ENCODE measurements around the gene SEMA5A. TPM values are rescaled to one million over a fixed set of nuclear protein-coding genes. Genes with fewer than 3 reads are reported as not detected.

The SEMA5A gene
- total RNA-seq, 1 donor, result under 0.01 TPM

- DNase-seq (ENCODE audit: low read depth in 2 of 3, low spot score in 2 of 3), result no peak
Observed at GRCh38 chr5:9082996-9083395, 462.9 kb downstream of the SEMA5A start.

- no peak for DNase-seq (ENCODE audit: low read depth in 2 of 3, low spot score in 2 of 3)
Observed at GRCh38 chr5:9072701-9073100, 473.2 kb downstream of the SEMA5A start.

GRCh38 chr5:9071524-9071923, 474.4 kb downstream of the SEMA5A start:
- DNase-seq (ENCODE audit: low read depth in 2 of 3, low spot score in 2 of 3), result no peak

- no peak for DNase-seq (ENCODE audit: low read depth in 2 of 3, low spot score in 2 of 3)
Observed at GRCh38 chr5:9071074-9071473, 474.8 kb downstream of the SEMA5A start.

GRCh38 chr5:9069650-9070049, 476.2 kb downstream of the SEMA5A start:
- no peak for DNase-seq (ENCODE audit: low read depth in 2 of 3, low spot score in 2 of 3)

- no peak for DNase-seq (ENCODE audit: low read depth in 2 of 3, low spot score in 2 of 3)
Observed at GRCh38 chr5:9067154-9067553, 478.7 kb downstream of the SEMA5A start.

GRCh38 chr5:9066349-9066748, 479.5 kb downstream of the SEMA5A start:
- DNase-seq (ENCODE audit: low read depth in 2 of 3, low spot score in 2 of 3), result no peak

- DNase-seq (ENCODE audit: low read depth in 2 of 3, low spot score in 2 of 3), result no peak
Observed at GRCh38 chr5:9063615-9064245, 482.1 kb downstream of the SEMA5A start.

GRCh38 chr5:9062873-9063272, 483.0 kb downstream of the SEMA5A start:
- no peak for DNase-seq (ENCODE audit: low read depth in 2 of 3, low spot score in 2 of 3)

GRCh38 chr5:9059920-9060691, 485.8 kb downstream of the SEMA5A start:
- DNase-seq (ENCODE audit: low read depth in 2 of 3, low spot score in 2 of 3), result no peak

- no peak for DNase-seq (ENCODE audit: low read depth in 2 of 3, low spot score in 2 of 3)
Observed at GRCh38 chr5:9058666-9059065, 487.2 kb downstream of the SEMA5A start.

GRCh38 chr5:9058161-9058560, 487.7 kb downstream of the SEMA5A start:
- DNase-seq (ENCODE audit: low read depth in 2 of 3, low spot score in 2 of 3), result no peak

- no peak for DNase-seq (ENCODE audit: low read depth in 2 of 3, low spot score in 2 of 3)
Observed at GRCh38 chr5:9057406-9058000, 488.4 kb downstream of the SEMA5A start.

GRCh38 chr5:9056046-9056445, 489.8 kb downstream of the SEMA5A start:
- DNase-seq (ENCODE audit: low read depth in 2 of 3, low spot score in 2 of 3), result no peak

GRCh38 chr5:9054821-9055589, 490.9 kb downstream of the SEMA5A start:
- DNase-seq (ENCODE audit: low read depth in 2 of 3, low spot score in 2 of 3), result no peak

- DNase-seq (ENCODE audit: low read depth in 2 of 3, low spot score in 2 of 3), result no peak
Observed at GRCh38 chr5:9054322-9054721, 491.6 kb downstream of the SEMA5A start.

- no peak for DNase-seq (ENCODE audit: low read depth in 2 of 3, low spot score in 2 of 3)
Observed at GRCh38 chr5:9052421-9052820, 493.5 kb downstream of the SEMA5A start.

GRCh38 chr5:9051779-9052178, 494.1 kb downstream of the SEMA5A start:
- no peak for DNase-seq (ENCODE audit: low read depth in 2 of 3, low spot score in 2 of 3)

GRCh38 chr5:9047932-9048331, 497.9 kb downstream of the SEMA5A start:
- no peak for DNase-seq (ENCODE audit: low read depth in 2 of 3, low spot score in 2 of 3)

- DNase-seq (ENCODE audit: low read depth in 2 of 3, low spot score in 2 of 3), result no peak
Observed at GRCh38 chr5:9046756-9047481, 499.0 kb downstream of the SEMA5A start.

GRCh38 chr5:9045946-9046345, 499.9 kb downstream of the SEMA5A start:
- DNase-seq (ENCODE audit: low read depth in 2 of 3, low spot score in 2 of 3), result no peak
